Measurements from ENCODE around the gene ANTXRL. TPM values are rescaled to one million over a fixed set of nuclear protein-coding genes. Genes with fewer than 3 reads are reported as not detected.
"Not testable (repeated sequence)": the region's sequence is repeated elsewhere in the genome, so short reads cannot be mapped to it uniquely, and the experiment has no call there.

The ANTXRL gene
- polyA plus RNA-seq, 2 of the 4 experiments (the other 2 are of a cell fraction): 0.13 to 0.26 TPM

DNA sequence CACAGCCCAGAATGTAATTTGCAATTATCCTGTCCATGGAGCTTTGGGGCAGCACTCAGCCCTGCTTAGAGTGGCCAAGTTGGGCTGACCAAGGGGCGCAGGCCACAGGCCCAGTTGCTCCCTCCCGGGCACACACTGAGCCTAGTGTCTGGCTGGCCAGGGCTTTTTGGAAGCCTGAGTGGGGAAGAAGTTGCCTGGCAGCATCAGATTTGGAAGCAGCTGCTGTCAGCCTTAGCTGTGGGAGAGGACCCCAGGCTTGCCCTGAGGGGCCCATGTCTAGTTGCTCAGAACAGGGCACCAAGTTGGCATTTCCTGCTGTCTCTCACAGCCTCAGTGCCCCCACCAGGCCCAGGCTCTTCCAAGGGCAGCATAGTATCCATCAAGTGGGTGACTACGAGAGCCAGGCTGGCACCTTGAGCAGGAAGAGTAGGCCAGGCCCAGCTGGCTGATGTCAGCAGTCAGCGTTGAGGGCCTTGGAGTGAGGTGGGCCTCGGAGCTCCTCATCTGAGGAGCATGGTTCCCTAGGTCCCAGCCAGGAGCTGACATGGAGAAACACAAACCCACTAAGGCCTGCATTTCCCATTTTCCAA, 14.4 kb downstream of the ANTXRL start:
- DNase-seq (ENCODE audit: low read depth in 1 of 2, low spot score in 1 of 2) (no peak), ATAC-seq (no peak), FAIRE-seq (no peak)
- Histone ChIP-seq H3K4me1 (no peaks in the 10 kb centered on the region), H3K27ac (no peak overlapping the region), H3K4me2 (no peak overlapping the region), H3K4me3 (no peak overlapping the region), H3K9me3 (no peaks in the 10 kb centered on the region)
- WGBS (ENCODE audit: missing lambda C conversion rate): 79% methylated on average over 5 of the region's 5 CpGs
- ChIA-PET POLR2A (no interaction called here), CTCF (interaction anchor here (1.2 kb wide), 1 partner anchor 72 kb away, joined by 3 read pairs; no protein-coding TSS in a partner anchor)
- TF ChIP-seq CEBPB (IDR thresholded peaks at IDR 0.05): no peak
- TF ChIP-seq, protein P1, sequence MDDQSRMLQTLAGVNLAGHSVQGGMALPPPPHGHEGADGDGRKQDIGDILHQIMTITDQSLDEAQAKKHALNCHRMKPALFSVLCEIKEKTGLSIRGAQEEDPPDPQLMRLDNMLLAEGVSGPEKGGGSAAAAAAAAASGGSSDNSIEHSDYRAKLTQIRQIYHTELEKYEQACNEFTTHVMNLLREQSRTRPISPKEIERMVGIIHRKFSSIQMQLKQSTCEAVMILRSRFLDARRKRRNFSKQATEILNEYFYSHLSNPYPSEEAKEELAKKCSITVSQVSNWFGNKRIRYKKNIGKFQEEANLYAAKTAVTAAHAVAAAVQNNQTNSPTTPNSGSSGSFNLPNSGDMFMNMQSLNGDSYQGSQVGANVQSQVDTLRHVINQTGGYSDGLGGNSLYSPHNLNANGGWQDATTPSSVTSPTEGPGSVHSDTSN (IDR thresholded peaks at IDR 0.05): no peak
- no peak for TF ChIP-seq GATA3 (IDR thresholded peaks at IDR 0.05; ENCODE audit: borderline replicate concordance)
- no peak for TF ChIP-seq CBX8 (IDR thresholded peaks at IDR 0.05)
- no peak for TF ChIP-seq EHMT2 (IDR thresholded peaks at IDR 0.05; ENCODE audit: low read depth)
- TF ChIP-seq KDM5A (IDR thresholded peaks at IDR 0.05): no peak
- no peak for TF ChIP-seq MYC (IDR thresholded peaks at IDR 0.05; ENCODE audit: borderline replicate concordance, low read length)
- no peak for TF ChIP-seq ESRRA (IDR thresholded peaks at IDR 0.05; ENCODE audit: borderline replicate concordance, low read length)
- no peak for TF ChIP-seq PHF8 (IDR thresholded peaks at IDR 0.05; ENCODE audit: borderline replicate concordance, low read depth)
- TF ChIP-seq, protein P2, sequence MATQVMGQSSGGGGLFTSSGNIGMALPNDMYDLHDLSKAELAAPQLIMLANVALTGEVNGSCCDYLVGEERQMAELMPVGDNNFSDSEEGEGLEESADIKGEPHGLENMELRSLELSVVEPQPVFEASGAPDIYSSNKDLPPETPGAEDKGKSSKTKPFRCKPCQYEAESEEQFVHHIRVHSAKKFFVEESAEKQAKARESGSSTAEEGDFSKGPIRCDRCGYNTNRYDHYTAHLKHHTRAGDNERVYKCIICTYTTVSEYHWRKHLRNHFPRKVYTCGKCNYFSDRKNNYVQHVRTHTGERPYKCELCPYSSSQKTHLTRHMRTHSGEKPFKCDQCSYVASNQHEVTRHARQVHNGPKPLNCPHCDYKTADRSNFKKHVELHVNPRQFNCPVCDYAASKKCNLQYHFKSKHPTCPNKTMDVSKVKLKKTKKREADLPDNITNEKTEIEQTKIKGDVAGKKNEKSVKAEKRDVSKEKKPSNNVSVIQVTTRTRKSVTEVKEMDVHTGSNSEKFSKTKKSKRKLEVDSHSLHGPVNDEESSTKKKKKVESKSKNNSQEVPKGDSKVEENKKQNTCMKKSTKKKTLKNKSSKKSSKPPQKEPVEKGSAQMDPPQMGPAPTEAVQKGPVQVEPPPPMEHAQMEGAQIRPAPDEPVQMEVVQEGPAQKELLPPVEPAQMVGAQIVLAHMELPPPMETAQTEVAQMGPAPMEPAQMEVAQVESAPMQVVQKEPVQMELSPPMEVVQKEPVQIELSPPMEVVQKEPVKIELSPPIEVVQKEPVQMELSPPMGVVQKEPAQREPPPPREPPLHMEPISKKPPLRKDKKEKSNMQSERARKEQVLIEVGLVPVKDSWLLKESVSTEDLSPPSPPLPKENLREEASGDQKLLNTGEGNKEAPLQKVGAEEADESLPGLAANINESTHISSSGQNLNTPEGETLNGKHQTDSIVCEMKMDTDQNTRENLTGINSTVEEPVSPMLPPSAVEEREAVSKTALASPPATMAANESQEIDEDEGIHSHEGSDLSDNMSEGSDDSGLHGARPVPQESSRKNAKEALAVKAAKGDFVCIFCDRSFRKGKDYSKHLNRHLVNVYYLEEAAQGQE (IDR thresholded peaks at IDR 0.05): no peak
- TF ChIP-seq NR3C1 (IDR thresholded peaks at IDR 0.05): no peak
- no peak for TF ChIP-seq POLR2A (IDR thresholded peaks at IDR 0.05; ENCODE audit: low read length)
- TF ChIP-seq HOXB5 (CRISPR knock-in tag; IDR thresholded peaks at IDR 0.05): no peak
- TF ChIP-seq RARB (CRISPR knock-in tag; IDR thresholded peaks at IDR 0.05): no peak
- TF ChIP-seq TP53 (CRISPR knock-in tag; IDR thresholded peaks at IDR 0.05): no peak
- no peak for TF ChIP-seq EHF (CRISPR knock-in tag; IDR thresholded peaks at IDR 0.05)

- CTCF ChIA-PET: interaction anchor here (1.2 kb wide), 1 partner anchor 73 kb away, joined by 3 read pairs; no protein-coding TSS in a partner anchor
These were observed 15.1 kb downstream of the ANTXRL start for GRCh38 chr10:46301721-46302479.

GRCh38 chr10:46302765-46303352, 16.1 kb downstream of the ANTXRL start:
- WGBS (ENCODE audit: missing lambda C conversion rate): 85% methylated on average over 4 of the region's 5 CpGs
- H3K4me2 ChIP-seq; POLR2A ChIA-PET; H3K4me1 ChIP-seq; DNase-seq (ENCODE audit: low read depth in 1 of 2, low spot score in 1 of 2); FAIRE-seq; H3K4me3 ChIP-seq; H3K9me3 ChIP-seq; ATAC-seq; H3K27ac ChIP-seq: not testable (repeated sequence)
- CTCF ChIA-PET: interaction anchor here (1.2 kb wide), 1 partner anchor 74 kb away, joined by 3 read pairs; no protein-coding TSS in a partner anchor

More at GRCh38 chr10:46301721-46302479, 15.1 kb downstream of the ANTXRL start:
- Histone ChIP-seq H3K9me3 (no peaks in the 10 kb centered on the region), H3K4me2 (no peak overlapping the region), H3K4me3 (no peak overlapping the region), H3K27ac (no peak overlapping the region), H3K4me1 (no peaks in the 10 kb centered on the region)
- no peak for FAIRE-seq
- no peak for DNase-seq (ENCODE audit: low read depth in 1 of 2, low spot score in 1 of 2)
- no peak for TF ChIP-seq RAD21 (conservative IDR thresholded peaks at IDR 0.05 in 1 of 2, IDR thresholded peaks at IDR 0.05 in 1 of 2)
- POLR2A ChIA-PET: no interaction called here
- WGBS (ENCODE audit: missing lambda C conversion rate): 92% methylated on average over 10 of the region's 13 CpGs
- ATAC-seq: no peak
